Spleen (tissue), 11 donors: Measurements from ENCODE around the gene DSCAML1. TPM values are rescaled to one million over a fixed set of nuclear protein-coding genes. Genes with fewer than 3 reads are reported as not detected.

Source experiments
- DNase-seq: peaks from one replicate; pipeline ENCODE4 v3.0.0-alpha.2; 2020
- H3K27ac ChIP-seq, 8 donors: fragments of 200-600 bp; sonication (generic) in 7 of 8; 1 replicate in 4 of 8; 2 replicates in 4 of 8; pipeline versions ENCODE4 v1.5.0 to v1.8.0; 2016 to 2021; ENCODE audit warnings: inconsistent platforms in 4 of 8, mild to moderate bottlenecking in 4 of 8, moderate library complexity in 1 of 8
- H3K27me3 ChIP-seq, 7 donors: fragments of 200-600 bp; sonication (generic) in 6 of 7; replicated peaks in 1 of 7; 1 replicate in 4 of 7; 2 replicates in 3 of 7; pipeline versions ENCODE4 v1.5.0 to v1.8.0; 2016 to 2021; ENCODE audit warnings: inconsistent platforms in 3 of 7, mild to moderate bottlenecking in 1 of 7
- H3K36me3 ChIP-seq, 6 donors: fragments of 200-600 bp; sonication (generic) in 5 of 6; 1 replicate in 4 of 6; 2 replicates in 2 of 6; pipeline versions ENCODE4 v1.5.0 to v1.8.0; 2016 to 2021; ENCODE audit warnings: inconsistent platforms in 2 of 6
- H3K4me1 ChIP-seq, 6 donors: fragments of 200-600 bp; sonication (generic) in 5 of 6; 1 replicate in 3 of 6; 2 replicates in 3 of 6; pipeline versions ENCODE4 v1.5.0 to v1.8.0; 2016 to 2021; ENCODE audit warnings: inconsistent platforms in 3 of 6
- H3K4me3 ChIP-seq, 8 donors: fragments of 200-600 bp; sonication (generic) in 7 of 8; 1 replicate in 4 of 8; 2 replicates in 4 of 8; pipeline versions ENCODE4 v1.5.0 to v1.8.0; 2016 to 2021; ENCODE audit warnings: inconsistent platforms in 4 of 8, mild to moderate bottlenecking in 4 of 8, moderate library complexity in 2 of 8
- H3K9me3 ChIP-seq, 8 donors: fragments of 200-600 bp; sonication (generic) in 7 of 8; 1 replicate in 4 of 8; 2 replicates in 4 of 8; pipeline versions ENCODE4 v1.5.0 to v1.8.0; 2016 to 2021; ENCODE audit warnings: inconsistent platforms in 4 of 8
- POLR2A ChIP-seq, 3 donors: fragments of 450-650 bp; IDR thresholded peaks; one replicate each; pipeline ENCODE4 v1.5.1; 2017; ENCODE audit warnings: antibody characterized with exemption in 3 of 3, mild to moderate bottlenecking in 1 of 3
- POLR2AphosphoS5 ChIP-seq, 3 donors: sonication (generic); formaldehyde crosslinking; IDR thresholded peaks; one replicate each; pipeline ENCODE4 v1.5.1; 2017; ENCODE audit warnings: antibody characterized with exemption in 3 of 3
- WGBS, 5 donors: extraction: QIAGEN DNeasy Blood & Tissue Kit in 3 of 5; methylation state at CpG; one replicate each; pipeline versions ENCODE4 v1.1.5 to v1.1.7; 2013 to 2018; 5-methylcytosine and 5-hydroxymethylcytosine counted together
- intact Hi-C: fragments of 100-400 bp; cut with DNase I; formaldehyde crosslinking; loops from one replicate; pipeline ENCODE4 v1.15.0; 2023; ENCODE audit warnings: low total_unique reads
- polyA plus RNA-seq, 3 donors: library from polyadenylated mRNA; stranded (reverse); fragments of 200-250 nt; gene quantifications; one replicate each; pipeline ENCODE4 v1.2.1, GENCODE V29; 2013
- total RNA-seq, 7 donors: library from RNA; depleted of rRNA in 3 of 7; stranded (reverse); fragments of >200 nt in 3 of 7; fragmentation: NEBNext Ultra II Directional in 4 of 7; extraction: Animal tissue kit (Norgen Biotek cat#: 25700) in 4 of 7; gene quantifications; one replicate each; pipeline versions ENCODE4 v1.1.0 to v1.2.1, GENCODE V29; 2016 to 2021
- TF ChIP-seq, protein P1 (sequence below), 11 experiments: fragments of 200-600 bp in 7 of 11; fragments of 450-650 bp in 4 of 11; sonication (generic) in 4 of 11; IDR thresholded peaks in 8 of 11; conservative IDR thresholded peaks in 3 of 11; 1 replicate in 7 of 11; 2 replicates in 4 of 11; pipeline versions ENCODE4 v1.4.0 to v1.8.0; 2016 to 2021; ENCODE audit warnings: antibody characterized with exemption in 11 of 11, inconsistent platforms in 4 of 11, mild to moderate bottlenecking in 1 of 11
- donor health status: healthy with polysubstance abuse.
- donor health status: DM: no; HTN: no; CAD: no; lungs with moderate emphysema.
- donor health status: DM: no; HTN: no; CAD: no.
- donor health status: Bipolar disorder and iron deficiency.
- donor health status: healthy.
- donor health status: DM: no; HTN: no; CAD: no.
- donor health status: DM: yes; HTN: yes; CAD: no.

The DSCAML1 gene
- total and polyA plus RNA-seq, 10 donors: 0.07 to 10.7 (median 2.3) TPM

GRCh38 chr11:117385906-117386305 is 411.1 kb downstream of the DSCAML1 start:
- H3K27ac ChIP-seq: no peak overlapping the region
- H3K4me1 ChIP-seq: no peaks in the 10 kb centered on the region
- H3K4me3 ChIP-seq: no peak overlapping the region
- 94 to 98% (median 97%) methylated on average over 9 of the region's 9 CpGs for WGBS, 5 donors
- TF ChIP-seq POLR2AphosphoS5 (IDR thresholded peaks at IDR 0.05) (no peak), POLR2A (IDR thresholded peaks at IDR 0.05) (no peak)
- TF ChIP-seq, protein P1, sequence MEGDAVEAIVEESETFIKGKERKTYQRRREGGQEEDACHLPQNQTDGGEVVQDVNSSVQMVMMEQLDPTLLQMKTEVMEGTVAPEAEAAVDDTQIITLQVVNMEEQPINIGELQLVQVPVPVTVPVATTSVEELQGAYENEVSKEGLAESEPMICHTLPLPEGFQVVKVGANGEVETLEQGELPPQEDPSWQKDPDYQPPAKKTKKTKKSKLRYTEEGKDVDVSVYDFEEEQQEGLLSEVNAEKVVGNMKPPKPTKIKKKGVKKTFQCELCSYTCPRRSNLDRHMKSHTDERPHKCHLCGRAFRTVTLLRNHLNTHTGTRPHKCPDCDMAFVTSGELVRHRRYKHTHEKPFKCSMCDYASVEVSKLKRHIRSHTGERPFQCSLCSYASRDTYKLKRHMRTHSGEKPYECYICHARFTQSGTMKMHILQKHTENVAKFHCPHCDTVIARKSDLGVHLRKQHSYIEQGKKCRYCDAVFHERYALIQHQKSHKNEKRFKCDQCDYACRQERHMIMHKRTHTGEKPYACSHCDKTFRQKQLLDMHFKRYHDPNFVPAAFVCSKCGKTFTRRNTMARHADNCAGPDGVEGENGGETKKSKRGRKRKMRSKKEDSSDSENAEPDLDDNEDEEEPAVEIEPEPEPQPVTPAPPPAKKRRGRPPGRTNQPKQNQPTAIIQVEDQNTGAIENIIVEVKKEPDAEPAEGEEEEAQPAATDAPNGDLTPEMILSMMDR (IDR thresholded peaks at IDR 0.05 in 8 of 11, conservative IDR thresholded peaks at IDR 0.05 in 3 of 11): no peak
- H3K36me3 ChIP-seq: peaks cover 0 to 100% (median 72%) of the 10 kb centered on the region in 6 donors
- no peak for DNase-seq
- intact Hi-C loops: no loop called here
- no peaks in the 10 kb centered on the region for H3K9me3 ChIP-seq
- no peaks in the 10 kb centered on the region for H3K27me3 ChIP-seq

- Histone ChIP-seq H3K4me3 (no peak overlapping the region), H3K27ac (no peak overlapping the region), H3K27me3 (no peaks in the 10 kb centered on the region), H3K9me3 (no peaks in the 10 kb centered on the region), H3K4me1 (no peaks in the 10 kb centered on the region), H3K36me3 (peaks cover 0 to 100% (median 72%) of the 10 kb centered on the region in 6 donors)
- 93 to 98% (median 96%) methylated on average over 3 of the region's 3 CpGs for WGBS, 5 donors
- TF ChIP-seq POLR2A (IDR thresholded peaks at IDR 0.05) (no peak), POLR2AphosphoS5 (IDR thresholded peaks at IDR 0.05) (no peak)
- TF ChIP-seq, protein P1 (IDR thresholded peaks at IDR 0.05 in 8 of 11, conservative IDR thresholded peaks at IDR 0.05 in 3 of 11): no peak
- no peak for DNase-seq
- intact Hi-C loops: no loop called here
These were observed 411.5 kb downstream of the DSCAML1 start for GRCh38 chr11:117385471-117385870.

GRCh38 chr11:117384045-117384444 is 413.0 kb downstream of the DSCAML1 start:
- H3K36me3 ChIP-seq: peaks cover 0 to 100% (median 71%) of the 10 kb centered on the region in 6 donors
- intact Hi-C loops: no loop called here
- no peak for DNase-seq
- H3K9me3 ChIP-seq: no peaks in the 10 kb centered on the region
- H3K27ac ChIP-seq: no peak overlapping the region
- WGBS, 5 donors: 91 to 100% (median 93%) methylated on average over 1 of the region's 1 CpG
- H3K27me3 ChIP-seq: no peaks in the 10 kb centered on the region
- TF ChIP-seq POLR2AphosphoS5 (IDR thresholded peaks at IDR 0.05) (no peak), POLR2A (IDR thresholded peaks at IDR 0.05) (no peak)
- TF ChIP-seq, protein P1 (IDR thresholded peaks at IDR 0.05 in 8 of 11, conservative IDR thresholded peaks at IDR 0.05 in 3 of 11): no peak
- no peaks in the 10 kb centered on the region for H3K4me1 ChIP-seq
- no peak overlapping the region for H3K4me3 ChIP-seq

DNA sequence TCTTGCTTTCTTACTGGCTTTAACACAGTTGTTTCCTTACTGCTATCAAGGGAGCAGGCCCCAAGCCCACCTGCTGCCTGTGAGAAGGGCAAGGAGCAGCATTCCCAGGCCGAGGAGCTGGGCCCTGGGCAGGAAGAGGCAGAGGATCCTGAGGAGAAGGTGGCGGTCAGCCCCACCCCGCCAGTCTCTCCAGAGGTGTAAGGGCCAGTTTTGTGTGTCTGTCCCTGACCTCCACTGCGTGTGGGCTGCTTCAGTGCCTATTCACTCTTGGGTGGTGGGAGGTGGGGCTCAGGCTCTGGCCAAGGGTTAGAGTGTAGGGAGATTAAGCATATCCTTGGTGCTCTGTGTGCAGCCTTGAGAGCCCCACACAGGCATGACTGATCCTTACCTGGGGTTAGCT is 414.3 kb downstream of the DSCAML1 start:
- H3K4me3 ChIP-seq: no peak overlapping the region
- TF ChIP-seq POLR2AphosphoS5 (IDR thresholded peaks at IDR 0.05) (no peak), POLR2A (IDR thresholded peaks at IDR 0.05) (no peak)
- TF ChIP-seq, protein P1 (IDR thresholded peaks at IDR 0.05 in 8 of 11, conservative IDR thresholded peaks at IDR 0.05 in 3 of 11): no peak
- no peaks in the 10 kb centered on the region for H3K4me1 ChIP-seq
- WGBS, 5 donors: 88 to 97% (median 94%) methylated on average over 4 of the region's 4 CpGs
- intact Hi-C loops: no loop called here
- no peaks in the 10 kb centered on the region for H3K27me3 ChIP-seq
- H3K9me3 ChIP-seq: no peaks in the 10 kb centered on the region
- H3K27ac ChIP-seq: no peak overlapping the region
- H3K36me3 ChIP-seq: peaks cover 0 to 100% (median 64%) of the 10 kb centered on the region in 6 donors
- DNase-seq: no peak
